SW 1271 (cell line): Measurements from ENCODE around the gene SRC.
"Not testable (repeated sequence)": the region's sequence is repeated elsewhere in the genome, so short reads cannot be mapped to it uniquely, and the experiment has no call there.

ENCODE experiments used
- DNase-seq, 2 experiments: peaks; one replicate each; lab custom pipeline; 2025; lab: John Stamatoyannopoulos, UW

The SRC gene

DNA sequence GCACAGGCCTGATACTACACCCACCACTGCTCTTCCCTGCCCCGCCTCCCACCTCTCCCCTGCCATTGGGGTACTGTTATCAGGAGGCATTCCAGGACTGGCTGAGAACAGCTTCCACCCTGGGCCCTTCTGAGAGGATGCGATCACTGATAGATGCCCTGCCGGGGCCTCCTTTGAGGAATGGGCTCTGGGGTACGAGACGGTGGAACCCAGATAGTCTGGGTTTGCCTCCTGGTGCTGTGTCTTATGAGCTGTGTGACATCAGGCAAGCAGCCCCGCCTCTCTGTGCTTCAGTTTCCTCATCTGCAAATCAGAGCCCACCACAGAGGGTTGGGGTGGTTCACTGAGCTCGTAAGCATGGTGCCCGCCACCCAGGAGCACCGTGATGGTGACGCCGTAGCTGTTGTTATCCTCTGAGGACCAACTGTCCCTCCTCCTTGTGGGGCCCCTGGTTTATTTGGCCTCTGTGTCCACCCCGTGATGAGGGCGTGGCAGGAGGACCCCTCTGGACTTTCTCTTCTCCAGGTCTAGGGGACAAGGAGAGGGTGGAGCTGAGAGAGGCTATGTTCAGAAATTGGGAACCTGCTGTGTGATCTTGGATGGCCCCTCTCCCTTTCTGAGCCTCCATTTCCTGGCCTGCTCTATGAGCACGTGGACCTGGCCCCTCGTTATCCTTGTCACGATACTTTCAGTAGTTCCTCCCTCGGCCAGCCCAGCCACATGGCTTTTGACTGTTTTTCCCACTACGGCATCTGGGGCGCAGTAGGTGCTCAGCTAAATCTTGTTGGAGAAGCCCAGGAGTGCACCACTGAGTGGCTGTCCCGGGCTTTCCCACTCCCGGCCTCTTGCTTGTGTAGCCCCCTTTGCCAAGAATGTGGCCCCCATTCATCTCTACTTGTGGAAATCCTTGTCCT is 18.3 kb downstream of the SRC start:
- DNase-seq: no peak

DNA sequence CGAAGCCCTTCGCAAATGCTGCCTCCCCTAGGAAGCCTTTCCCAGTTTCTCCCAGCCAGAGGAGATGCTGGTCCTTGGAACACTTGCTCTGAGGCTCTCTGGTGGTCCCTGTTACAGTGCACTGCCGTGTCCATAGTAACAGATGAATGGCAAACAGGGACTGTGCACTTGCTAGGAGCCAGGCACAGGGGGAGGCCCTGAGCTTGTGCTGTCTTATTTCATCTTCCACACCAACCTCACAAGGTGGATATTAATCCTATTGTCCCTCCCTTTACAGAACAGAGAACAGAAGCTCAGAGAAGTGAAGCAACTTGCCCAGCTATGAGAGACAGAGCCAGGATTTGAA is 19.0 kb downstream of the SRC start:
- DNase-seq: peak in 1 of 2 experiments; percentile 25

DNA sequence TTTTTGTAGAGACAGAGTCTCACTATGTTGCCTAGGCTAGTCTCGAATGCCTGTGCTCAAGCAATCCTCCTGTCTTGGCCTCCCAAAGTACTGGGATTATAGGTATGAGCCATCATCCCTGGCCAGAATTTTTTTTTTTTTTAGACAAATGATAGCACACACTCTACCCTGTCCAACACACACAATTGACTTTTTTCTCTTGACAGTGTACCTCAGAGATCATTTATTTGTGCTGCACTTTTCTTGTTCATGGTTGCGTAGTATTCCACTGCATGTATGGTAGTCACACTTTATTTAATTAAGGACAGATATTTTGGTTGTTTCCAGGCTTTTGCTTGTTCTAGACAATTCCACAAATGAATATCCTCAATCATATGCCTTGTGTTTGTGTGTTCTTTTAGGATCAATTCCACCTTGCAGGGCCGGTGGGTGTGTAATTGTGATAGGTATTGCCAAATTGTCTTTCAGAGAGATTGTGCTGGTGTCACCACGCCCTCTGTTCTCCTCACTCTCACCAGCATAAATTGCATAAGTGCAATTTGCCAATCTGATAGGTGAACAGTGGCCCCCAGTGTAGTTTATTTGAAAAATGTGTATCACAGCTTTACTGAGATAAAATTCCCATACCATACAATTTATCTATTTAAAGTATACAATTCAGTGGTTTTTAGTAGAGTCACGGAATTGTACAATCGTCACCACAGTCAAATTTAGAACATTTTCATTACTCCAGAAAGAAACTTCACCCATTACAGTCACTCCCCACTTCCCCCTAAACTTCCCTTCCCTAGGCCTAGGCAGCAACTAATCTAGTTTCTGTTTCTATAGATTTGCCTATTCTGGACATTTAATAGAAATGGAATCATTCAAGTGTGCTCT is 20.1 kb downstream of the SRC start:
- no peak for DNase-seq

DNA sequence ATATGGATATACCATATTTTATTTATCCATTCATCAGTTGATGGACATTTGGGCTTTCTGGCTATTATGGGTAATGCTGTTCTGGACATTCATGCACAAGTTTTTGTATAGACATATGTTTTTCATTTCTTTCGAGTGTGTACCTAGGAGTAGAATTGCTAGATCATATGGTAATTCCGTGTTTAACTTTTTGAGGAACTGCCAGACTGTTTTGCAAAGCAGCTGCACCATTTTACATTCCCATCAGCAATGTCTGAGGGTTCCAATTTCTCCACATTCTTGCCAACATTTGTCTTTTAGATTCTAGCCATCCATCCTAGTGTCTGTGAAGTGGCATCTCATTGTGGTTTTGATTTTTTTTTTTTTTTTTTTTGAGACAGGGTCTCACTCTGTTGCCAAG is 20.8 kb downstream of the SRC start:
- no peak for DNase-seq

DNA sequence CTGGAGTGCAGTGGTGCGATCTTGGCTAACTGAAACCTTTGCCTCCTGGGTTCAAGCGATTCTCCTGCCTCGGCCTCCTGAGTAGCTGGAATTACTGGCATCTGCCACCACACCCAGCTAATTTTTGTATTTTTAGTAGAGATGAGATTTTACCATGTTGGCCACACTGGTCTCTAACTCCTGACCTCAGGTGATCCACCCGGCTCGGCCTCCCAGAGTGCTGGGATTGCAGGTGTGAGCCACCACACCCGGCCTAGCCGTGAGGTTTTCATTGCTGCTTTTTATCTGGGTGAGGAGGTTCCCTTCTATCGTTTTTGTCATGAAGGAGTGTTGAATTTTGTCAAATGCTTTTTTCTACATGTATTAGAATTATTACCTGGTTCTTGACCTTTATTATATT is 23.9 kb downstream of the SRC start:
- DNase-seq: no peak

DNA sequence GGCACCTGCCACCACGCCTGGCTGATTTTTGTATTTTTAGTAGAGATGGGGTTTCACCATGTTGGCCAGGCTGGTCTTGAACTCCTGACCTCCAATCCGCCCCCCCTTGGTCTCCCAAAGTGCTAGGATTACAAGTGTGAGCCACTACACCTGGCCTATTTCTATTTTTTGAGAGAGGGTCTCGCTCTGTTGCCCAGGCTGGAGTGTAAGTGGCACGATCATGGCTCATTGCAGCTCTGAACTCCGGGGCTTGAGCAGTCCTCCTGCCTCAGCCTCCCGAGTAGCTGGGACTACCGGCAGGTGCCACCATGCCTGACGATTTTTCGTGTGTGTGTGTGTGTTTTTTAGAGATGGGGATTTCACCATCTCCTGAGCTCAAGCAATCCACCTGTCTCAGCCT is 25.9 kb downstream of the SRC start:
- DNase-seq: not testable (repeated sequence)

DNA sequence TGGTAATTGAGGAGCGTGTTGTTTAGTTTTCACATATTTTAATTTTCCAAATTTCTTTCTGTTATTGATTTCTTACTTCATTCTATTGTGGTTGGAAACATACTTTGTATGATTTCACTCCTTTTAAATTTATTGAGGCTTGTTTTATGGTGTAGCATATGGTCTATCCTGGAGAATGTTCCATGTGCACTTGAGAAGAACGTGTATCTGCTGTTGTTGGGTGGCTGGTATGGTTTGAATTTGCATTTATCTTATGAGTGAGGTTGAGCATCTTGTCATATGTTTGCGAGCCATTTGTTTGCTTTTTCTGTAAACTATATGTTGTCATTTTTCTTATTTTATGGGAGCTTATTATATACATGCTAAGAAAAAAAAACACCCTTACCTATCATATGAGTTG is 26.5 kb downstream of the SRC start:
- DNase-seq: no peak

DNA sequence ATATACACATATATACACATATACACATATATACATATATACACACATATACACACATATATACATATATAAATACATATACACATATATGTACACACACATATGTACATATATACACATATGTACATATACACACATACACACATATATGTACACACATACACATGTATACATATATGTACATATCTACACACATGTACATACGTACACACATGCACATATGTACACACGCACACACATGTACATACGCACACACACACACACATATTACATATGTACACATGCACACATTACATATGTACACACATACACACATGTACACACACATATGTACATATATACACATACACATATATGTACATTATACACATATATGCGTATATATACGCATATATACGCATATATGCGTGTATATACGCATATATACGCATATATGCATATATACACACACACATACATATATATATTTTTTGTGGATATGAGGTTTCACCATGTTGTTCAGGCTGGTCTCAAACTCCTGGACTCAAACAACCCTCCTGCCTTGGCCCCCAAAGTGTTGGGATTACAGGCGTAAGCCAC is 27.2 kb downstream of the SRC start:
- no peak for DNase-seq

DNA sequence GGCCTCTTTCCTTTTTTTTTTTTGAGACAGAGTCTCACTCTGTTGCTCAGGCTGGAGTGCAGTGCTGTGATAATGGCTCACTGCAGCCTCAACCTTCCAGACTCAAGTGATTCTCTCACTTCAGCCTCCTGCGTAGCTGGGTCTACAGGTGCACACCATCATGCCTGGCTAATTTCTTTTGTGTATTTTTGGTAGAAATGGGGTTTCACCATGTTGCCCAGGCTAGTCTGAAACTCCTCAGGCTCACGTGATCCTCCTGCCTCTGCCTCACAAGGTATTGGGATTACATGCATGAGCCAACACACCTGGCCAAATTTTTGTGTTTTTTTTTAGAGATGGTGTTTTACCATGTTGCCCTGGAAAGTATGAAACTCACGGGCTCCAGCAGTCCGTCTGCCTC is 29.3 kb downstream of the SRC start:
- DNase-seq: no peak

DNA sequence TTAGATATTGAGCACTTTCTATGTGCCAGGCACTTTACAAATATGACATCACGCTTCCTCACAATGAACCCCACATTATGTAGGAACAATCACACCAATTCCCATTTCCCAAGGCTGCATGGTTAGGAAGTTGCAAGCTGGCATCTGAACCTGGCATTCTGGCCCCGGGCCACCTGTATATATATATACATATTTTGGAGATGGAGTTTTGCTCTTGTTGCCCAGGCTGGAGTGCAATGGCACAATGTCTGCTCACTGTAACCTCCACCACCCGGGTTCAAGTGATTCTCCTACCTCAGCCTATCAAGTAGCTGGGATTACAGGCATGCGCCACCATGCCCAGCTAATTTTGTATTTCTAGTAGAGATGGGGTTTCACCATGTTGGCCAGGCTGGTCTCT is 30.4 kb downstream of the SRC start:
- no peak for DNase-seq

DNA sequence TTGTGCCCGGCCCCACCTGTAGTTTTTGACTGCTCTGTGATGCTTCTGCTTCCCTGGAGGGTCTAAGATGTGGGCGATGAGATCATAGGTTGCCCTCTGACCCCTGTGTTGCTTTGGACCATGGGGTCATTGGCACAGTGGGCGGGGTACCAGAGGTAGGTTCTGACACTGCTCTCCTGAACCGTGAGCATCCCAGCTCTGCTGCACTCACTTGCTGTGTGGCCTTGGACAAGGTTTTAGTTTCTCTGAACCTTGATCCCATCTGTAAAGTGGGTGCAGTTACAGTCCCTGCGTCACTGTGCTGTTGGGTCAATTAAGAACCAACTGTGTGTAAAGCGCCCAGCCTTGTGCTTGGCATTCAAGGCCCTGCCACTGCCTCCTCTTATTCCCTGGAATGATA is 30.9 kb downstream of the SRC start:
- DNase-seq: no peak

DNA sequence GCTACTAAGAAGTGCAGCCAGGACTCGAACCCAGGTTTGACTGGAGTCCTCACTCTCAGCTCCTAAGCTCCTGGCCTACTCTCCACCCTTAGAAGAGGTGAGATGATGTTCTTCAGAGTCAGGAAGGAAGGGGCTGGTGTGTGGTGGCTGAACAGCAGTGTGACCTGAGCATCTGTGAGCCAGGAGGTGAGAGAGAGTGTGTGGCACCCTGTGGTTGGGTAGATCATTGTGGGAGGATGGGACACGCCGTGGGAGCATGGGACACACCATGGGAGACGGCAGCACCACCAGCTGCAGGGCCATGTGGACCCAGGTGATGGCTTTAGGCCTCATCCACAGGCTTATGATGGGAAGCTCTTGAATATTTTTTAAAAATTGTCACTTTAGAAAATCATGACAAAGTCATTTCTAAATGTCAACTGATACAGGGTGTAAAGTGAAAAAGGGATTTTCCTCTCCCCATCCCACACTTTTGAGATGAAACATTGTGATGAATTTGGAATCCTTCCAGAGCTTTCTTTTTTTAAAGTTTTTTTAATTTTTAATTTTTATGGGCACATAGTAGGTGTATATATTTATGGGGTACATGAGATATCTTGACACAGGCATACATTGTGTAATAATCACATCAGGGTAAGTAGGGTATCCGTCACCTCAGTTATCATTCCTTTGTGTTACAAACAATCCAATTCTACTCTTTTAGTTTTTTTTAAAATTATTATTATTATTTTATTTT is 31.6 kb downstream of the SRC start:
- no peak for DNase-seq

DNA sequence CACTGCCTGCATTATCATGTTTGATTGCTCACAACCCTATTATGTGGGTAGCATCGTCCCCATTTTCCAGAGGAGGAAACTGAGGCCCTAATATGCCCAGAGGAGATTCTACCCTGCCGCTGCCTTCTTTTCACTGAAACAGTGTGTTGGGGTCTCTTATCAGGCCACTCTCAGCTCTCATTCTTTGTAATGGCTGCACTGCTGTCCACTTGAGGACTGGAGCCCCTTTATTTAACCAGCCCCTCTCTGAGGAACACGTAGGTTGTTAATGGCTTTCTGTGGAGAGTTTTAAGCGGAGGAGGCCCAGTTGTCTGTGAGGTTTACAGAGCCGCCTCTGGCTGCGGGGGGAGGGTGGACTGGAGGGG is 32.5 kb downstream of the SRC start:
- no peak for DNase-seq

DNA sequence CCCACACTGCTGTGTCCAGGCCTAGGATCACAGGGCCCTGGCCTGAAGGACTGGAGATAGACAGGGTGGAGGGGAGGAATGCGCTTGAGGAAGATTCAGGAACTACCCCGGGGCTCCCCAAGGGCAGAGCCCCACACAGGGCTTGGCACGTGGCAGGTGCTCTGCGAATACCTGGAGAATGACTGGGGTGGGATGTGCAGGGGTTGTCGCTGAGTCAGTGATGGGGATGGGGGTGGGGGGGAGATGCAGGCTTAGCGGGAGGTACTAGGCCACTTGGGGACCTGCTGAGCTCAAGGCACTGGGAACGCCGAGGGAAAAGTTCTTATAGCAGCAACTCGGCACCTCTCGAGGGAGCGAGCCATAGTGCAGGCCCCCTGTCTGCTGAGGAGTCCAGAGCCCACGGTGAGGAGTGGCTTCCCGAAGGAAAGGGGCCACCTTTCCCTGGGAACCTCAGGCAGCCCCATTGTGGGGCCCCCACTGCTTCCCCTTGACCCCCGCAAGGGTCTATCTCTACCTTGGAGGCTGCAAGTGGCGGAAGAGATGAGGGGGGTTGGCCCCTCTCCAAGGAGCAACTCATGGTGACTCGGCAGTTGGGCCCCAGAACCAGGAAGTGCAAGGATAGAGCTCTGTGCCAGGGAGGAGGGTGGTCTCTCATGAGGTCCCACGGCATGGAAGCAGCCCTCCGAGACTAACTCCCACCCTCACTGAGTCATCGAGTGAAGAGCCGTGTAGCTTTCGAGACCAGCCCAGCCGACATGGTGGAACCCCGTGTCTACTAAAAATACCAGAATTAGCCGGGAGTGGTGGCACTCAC is 33.1 kb downstream of the SRC start:
- no peak for DNase-seq

DNA sequence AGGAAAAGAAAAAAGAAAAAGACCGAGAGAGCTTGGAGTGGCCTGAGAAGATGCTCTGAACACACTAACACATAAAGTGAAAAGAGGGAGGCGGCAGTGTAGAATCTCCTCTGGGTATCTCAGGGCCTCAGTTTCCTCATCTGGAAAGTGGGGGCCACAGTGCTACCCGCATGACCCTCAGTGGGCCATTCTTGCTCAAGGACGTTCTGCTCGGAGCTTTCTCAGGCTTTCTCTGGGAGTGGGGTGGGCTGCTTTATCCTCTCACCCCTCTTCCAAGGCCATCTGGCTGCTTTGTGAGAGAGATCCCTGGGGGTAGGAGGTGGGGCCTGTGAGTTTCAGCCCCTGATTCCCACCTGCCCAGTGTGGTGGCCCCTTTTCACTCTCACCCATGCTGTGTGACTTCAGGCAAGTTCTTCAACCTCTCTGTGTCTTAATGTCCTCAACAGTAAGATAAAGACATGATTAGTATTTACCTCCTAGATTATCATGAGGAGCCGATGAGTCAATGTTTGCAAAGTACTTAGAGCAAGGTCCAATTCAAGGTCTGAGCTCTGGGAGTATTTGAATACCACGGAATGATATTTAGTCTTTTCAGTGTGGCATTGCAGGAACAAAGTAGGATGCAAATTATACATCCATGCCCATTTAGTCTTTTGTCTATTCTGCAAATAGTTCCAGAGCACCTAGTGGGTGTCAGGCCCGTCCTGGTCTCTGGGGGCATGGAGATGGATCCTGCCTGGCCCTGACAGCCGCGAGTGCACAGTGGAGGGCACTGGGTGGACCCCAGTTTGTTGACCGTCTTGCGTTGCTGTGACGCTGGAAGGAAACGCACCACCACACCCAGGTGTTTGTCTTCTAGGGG is 34.3 kb downstream of the SRC start:
- DNase-seq: no peak

DNA sequence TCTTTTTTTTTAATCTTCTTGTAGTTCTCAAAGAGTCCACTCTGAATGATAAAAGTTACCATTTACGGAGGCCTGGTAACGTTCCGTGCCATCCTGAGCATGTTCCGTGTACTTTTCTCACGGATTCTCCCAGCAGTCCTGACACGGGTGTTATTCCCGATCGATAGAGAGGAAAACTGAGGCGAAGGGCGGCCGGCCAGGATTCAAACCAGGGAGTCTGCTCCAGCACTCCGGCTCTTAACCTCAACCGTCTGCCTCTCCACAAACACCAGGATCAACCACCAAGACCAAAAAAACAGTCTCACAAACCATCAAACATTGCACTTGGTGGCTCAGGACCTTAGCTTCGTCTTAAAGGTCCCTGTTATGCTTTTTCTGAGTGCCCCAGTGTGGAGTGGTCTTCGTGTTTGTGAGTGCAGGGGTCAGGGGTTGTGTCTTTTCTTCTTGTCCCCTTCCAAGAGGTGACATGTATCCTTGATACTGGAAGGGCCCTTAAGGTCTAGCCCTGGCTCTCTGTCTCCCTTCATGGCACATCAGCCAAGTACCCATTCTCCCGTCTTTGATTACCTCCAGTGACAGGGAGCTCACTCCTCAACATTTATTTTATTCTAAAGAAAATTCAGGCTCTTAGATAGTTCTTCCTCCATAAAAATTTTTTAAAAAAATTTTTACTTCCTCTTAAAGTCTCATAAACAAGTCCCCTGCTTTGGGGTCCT is 35.1 kb downstream of the SRC start:
- no peak for DNase-seq

DNA sequence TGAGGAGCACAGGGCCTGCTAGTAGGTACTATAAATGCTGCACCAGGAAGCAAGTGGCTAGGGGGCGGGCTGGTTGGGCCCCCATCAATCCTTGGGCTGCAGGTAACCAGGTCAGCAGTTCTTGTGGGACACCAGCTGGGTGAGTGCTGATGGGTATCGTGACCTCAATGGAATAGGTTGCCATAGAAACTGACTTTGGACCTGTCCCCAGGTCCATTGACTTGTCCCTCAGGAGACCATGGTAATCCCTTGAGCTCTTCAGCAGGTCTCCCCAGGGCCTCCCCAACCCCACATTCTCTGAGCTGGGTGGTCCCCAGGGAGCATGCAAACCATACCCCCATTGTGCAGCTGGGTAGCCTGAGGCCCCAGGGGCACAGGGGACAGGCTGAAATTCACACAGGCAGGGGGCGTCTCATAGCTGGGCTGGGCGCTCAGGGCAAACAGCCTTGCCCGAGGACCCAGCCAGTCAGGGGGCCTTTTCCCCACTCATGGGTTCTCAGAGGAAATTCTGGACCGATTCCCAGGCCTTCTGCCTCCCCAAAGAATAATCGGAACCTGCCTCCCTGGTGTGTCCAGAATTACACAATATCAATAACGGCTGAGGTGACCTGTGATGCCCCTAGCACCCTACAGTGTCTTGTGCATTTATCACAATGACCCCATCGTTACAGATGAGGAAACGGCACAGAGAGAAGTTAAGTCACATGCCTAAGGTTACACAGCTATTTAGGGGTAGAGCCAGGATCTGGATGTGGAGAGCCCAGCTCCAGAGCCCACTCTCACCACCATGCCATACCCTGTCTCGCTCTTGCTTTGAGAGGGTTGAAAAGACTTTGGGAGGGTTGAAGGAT is 35.9 kb downstream of the SRC start:
- no peak for DNase-seq

DNA sequence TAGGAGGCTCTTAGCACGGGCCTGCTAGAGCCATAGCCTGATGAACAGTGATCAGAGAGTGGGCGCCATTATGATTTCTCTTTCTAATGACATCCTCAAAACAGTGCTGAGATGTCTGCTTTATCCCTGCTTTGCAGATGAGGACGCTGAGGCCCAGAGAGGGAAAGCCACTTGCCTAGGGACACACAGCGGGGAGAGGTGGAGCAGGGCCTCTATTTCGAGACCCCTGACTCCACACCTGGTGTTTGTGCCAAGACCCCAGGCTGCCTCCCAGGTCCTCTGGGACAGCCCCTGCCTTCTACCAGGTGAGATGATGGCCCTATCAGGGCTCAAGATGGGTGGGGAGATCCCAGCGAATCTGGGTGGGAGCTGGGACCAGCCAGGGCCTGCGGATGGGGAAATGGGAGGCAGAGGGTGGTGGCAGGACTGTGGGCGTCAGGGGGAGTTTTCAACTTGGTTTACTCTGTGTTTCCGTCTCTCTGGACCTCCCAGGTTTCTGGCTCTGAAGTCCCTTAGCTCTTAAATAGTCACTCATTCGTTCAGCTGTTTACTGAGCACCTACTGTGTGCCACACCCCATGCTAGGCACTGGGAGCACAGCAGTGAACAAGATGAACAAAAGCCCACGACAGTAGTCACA is 36.7 kb downstream of the SRC start:
- no peak for DNase-seq
